Neuronal stem cell (in vitro differentiated cells): Measurements from ENCODE around the gene SFRP2.
A peak's percentile ranks its signal among the peaks of the same experiment; 100 is the strongest.

Experiments
- DNase-seq: peaks from one replicate; pipeline ENCODE4 v3.0.0-alpha.2; 2013; ENCODE audit warnings: low spot score
- H2AFZ ChIP-seq: one replicate; pipeline ENCODE4 v1.6.1; 2013; ENCODE audit warnings: mild to moderate bottlenecking, low read length, inconsistent platforms
- H2AK5ac ChIP-seq: 2 replicates; pipeline ENCODE4 v1.6.1; 2013; ENCODE audit warnings: low read depth, mild to moderate bottlenecking, inconsistent platforms, low read length, moderate library complexity, mixed read lengths
- H2BK120ac ChIP-seq: 2 replicates; pipeline ENCODE4 v1.6.1; 2013; ENCODE audit warnings: low read depth, mild to moderate bottlenecking, inconsistent platforms, low read length, moderate library complexity, mixed read lengths
- H2BK12ac ChIP-seq: one replicate; pipeline ENCODE4 v1.6.1; 2013; ENCODE audit warnings: low read length, inconsistent platforms
- H2BK15ac ChIP-seq: 2 replicates; pipeline ENCODE4 v1.6.1; 2013; ENCODE audit warnings: mild to moderate bottlenecking, low read length, inconsistent platforms, mixed read lengths
- H2BK5ac ChIP-seq: one replicate; pipeline ENCODE4 v1.6.1; 2013; ENCODE audit warnings: inconsistent platforms, mild to moderate bottlenecking, low read length, moderate library complexity
- H3K14ac ChIP-seq: one replicate; pipeline ENCODE4 v1.6.1; 2013; ENCODE audit warnings: low read length, inconsistent platforms
- H3K18ac ChIP-seq: 2 replicates; pipeline ENCODE4 v1.6.1; 2013; ENCODE audit warnings: low read length, inconsistent platforms
- H3K23ac ChIP-seq: 2 replicates; pipeline ENCODE4 v1.6.1; 2013; ENCODE audit warnings: low read depth, mild to moderate bottlenecking, mixed read lengths, low read length, inconsistent platforms; ENCODE audit not compliant: poor library complexity
- H3K27ac ChIP-seq: replicated peaks from 3 replicates; pipeline ENCODE4 v1.5.1; 2013; ENCODE audit warnings: low read length, inconsistent platforms
- H3K27me3 ChIP-seq, 3 experiments: 2 replicates each; pipeline ENCODE4 v1.6.1; 2013; ENCODE audit warnings: low read length in 3 of 3, mild to moderate bottlenecking in 2 of 3, inconsistent platforms in 1 of 3, low read depth in 1 of 3, mixed read lengths in 1 of 3, moderate library complexity in 1 of 3; ENCODE audit not compliant: control insufficient read depth in 3 of 3, insufficient read depth in 3 of 3
- H3K36me3 ChIP-seq, 2 donors: replicated peaks in 1 of 2; 2 replicates each; pipeline ENCODE4 v1.6.1; 2013; ENCODE audit warnings: low read length in 2 of 2; ENCODE audit not compliant: control insufficient read depth in 2 of 2, insufficient read depth in 2 of 2
- H3K4ac ChIP-seq: 2 replicates; pipeline ENCODE4 v1.6.1; 2013; ENCODE audit warnings: inconsistent platforms, mild to moderate bottlenecking, low read length, moderate library complexity
- H3K4me1 ChIP-seq, 2 donors: 1 replicate in 1 of 2; 2 replicates in 1 of 2; pipeline ENCODE4 v1.6.1; 2013; ENCODE audit warnings: low read length in 2 of 2, low read depth in 1 of 2; ENCODE audit not compliant: control insufficient read depth in 2 of 2, insufficient read depth in 1 of 2
- H3K4me2 ChIP-seq: one replicate; pipeline ENCODE4 v1.6.1; 2013; ENCODE audit warnings: mild to moderate bottlenecking, low read length, inconsistent platforms; ENCODE audit not compliant: insufficient read depth, poor library complexity, severe bottlenecking
- H3K4me3 ChIP-seq, 2 donors: 2 replicates each; pipeline ENCODE4 v1.5.1; 2013; ENCODE audit warnings: low read length in 2 of 2, mild to moderate bottlenecking in 2 of 2, inconsistent platforms in 1 of 2, moderate library complexity in 1 of 2
- H3K79me1 ChIP-seq: one replicate; pipeline ENCODE4 v1.6.1; 2013; ENCODE audit warnings: low read depth, mild to moderate bottlenecking, inconsistent platforms, low read length, moderate library complexity
- H3K9ac ChIP-seq: one replicate; pipeline ENCODE4 v1.6.1; 2013; ENCODE audit warnings: mild to moderate bottlenecking, low read depth, low read length, inconsistent platforms; ENCODE audit not compliant: poor library complexity
- H3K9me3 ChIP-seq, 2 donors: replicated peaks in 1 of 2; 2 replicates each; pipeline versions ENCODE3 to v1.6.1; 2013; ENCODE audit warnings: low read length in 2 of 2, mild to moderate bottlenecking in 2 of 2, inconsistent platforms in 1 of 2, low read depth in 1 of 2, mixed read lengths in 1 of 2, moderate library complexity in 1 of 2; ENCODE audit not compliant: control insufficient read depth in 2 of 2, insufficient read depth in 1 of 2
- H4K8ac ChIP-seq: one replicate; pipeline ENCODE4 v1.6.1; 2013; ENCODE audit warnings: low read depth, mild to moderate bottlenecking, inconsistent platforms, low read length, moderate library complexity
- H4K91ac ChIP-seq: one replicate; pipeline ENCODE4 v1.6.1; 2013; ENCODE audit warnings: low read length, low read depth, mild to moderate bottlenecking, inconsistent platforms; ENCODE audit not compliant: poor library complexity
- WGBS, 2 donors: extraction: QIAGEN DNeasy Blood & Tissue Kit; methylation state at CpG; one replicate each; pipeline ENCODE4 v1.1.7; 2013; ENCODE audit warnings: missing lambda C conversion rate in 2 of 2, mixed read lengths in 1 of 2; ENCODE audit not compliant: insufficient read length in 2 of 2, insufficient replicate concordance in 1 of 2; ENCODE audit errors: extremely low coverage in 2 of 2; 5-methylcytosine and 5-hydroxymethylcytosine counted together

Gene SFRP2

GRCh38 chr4:153789741-153790499 is 1.0 kb upstream of the SFRP2 start:
- H3K27me3 ChIP-seq, result no peaks in the 10 kb centered on the region
- H3K36me3 ChIP-seq, result peaks cover 2 to 26% of the 10 kb centered on the region in 2 donors
- no peak overlapping the region for H3K14ac ChIP-seq
- peak overlapping the region; percentile 89 for H3K18ac ChIP-seq
- no peaks in the 10 kb centered on the region for H3K79me1 ChIP-seq
- peak overlapping the region; percentile 85 for H2BK120ac ChIP-seq
- H2BK5ac ChIP-seq, result peak overlapping the region; percentile 79
- H3K23ac ChIP-seq, result no peak overlapping the region
- peak overlapping the region; percentile 90 for H3K4me2 ChIP-seq
- H2AFZ ChIP-seq, result peak overlapping the region; percentile 80
- H4K8ac ChIP-seq, result no peak overlapping the region
- no peak overlapping the region for H4K91ac ChIP-seq
- peaks cover 17 to 21% of the 10 kb centered on the region in 2 donors for H3K4me1 ChIP-seq
- peak overlapping the region; percentile 55 for H3K4ac ChIP-seq
- H3K9me3 ChIP-seq, result peaks cover 0 to 24% of the 10 kb centered on the region in 2 donors
- H3K27ac ChIP-seq, result peak overlapping the region; percentile 97
- H3K4me3 ChIP-seq, result peak overlapping the region; percentile 92 to 97
- H2BK12ac ChIP-seq, result peak overlapping the region; percentile 7
- peak overlapping the region; percentile 16 for H2BK15ac ChIP-seq
- no CpG with 5 or more reads among the region's 28 CpGs for WGBS, 2 donors
- peak; percentile 75 for DNase-seq
- H3K9ac ChIP-seq, result peak overlapping the region; percentile 78
- peak overlapping the region; percentile 68 for H2AK5ac ChIP-seq

- Histone ChIP-seq H2BK15ac (peak overlapping the region; percentile 68), H3K27ac (peak overlapping the region; percentile 80), H3K14ac (peak overlapping the region; percentile 89), H3K4me1 (peaks cover 16 to 23% of the 10 kb centered on the region in 2 donors), H3K4me3 (peak overlapping the region; percentile 94 to 97), H3K9me3 (peaks cover 0 to 16% of the 10 kb centered on the region in 2 donors), H2AFZ (peak overlapping the region; percentile 80), H4K91ac (no peak overlapping the region), H3K4ac (no peak overlapping the region), H3K36me3 (peaks cover 11 to 45% of the 10 kb centered on the region in 2 donors), H3K4me2 (peak overlapping the region; percentile 51), H3K23ac (peak overlapping the region; percentile 86), H2BK120ac (peak overlapping the region; percentile 65), H2AK5ac (peak overlapping the region; percentile 93), H4K8ac (peak overlapping the region; percentile 52), H2BK12ac (peak overlapping the region; percentile 92), H2BK5ac (peak overlapping the region; percentile 96), H3K79me1 (no peaks in the 10 kb centered on the region), H3K27me3 (no peaks in the 10 kb centered on the region), H3K9ac (peak overlapping the region; percentile 100), H3K18ac (peak overlapping the region; percentile 98)
- WGBS, 2 donors, result no CpG with 5 or more reads among the region's 15 CpGs
- DNase-seq, result no peak
Measured at GRCh38 chr4:153788051-153788412, 851 bp downstream of the SFRP2 start.

GRCh38 chr4:153787575-153787974 is 1.3 kb downstream of the SFRP2 start:
- peaks cover 16 to 24% of the 10 kb centered on the region in 2 donors for H3K4me1 ChIP-seq
- H3K4me3 ChIP-seq, result peak overlapping the region; percentile 94 to 97
- no peak overlapping the region for H2AK5ac ChIP-seq
- no CpG with 5 or more reads among the region's 5 CpGs for WGBS, 2 donors
- H4K8ac ChIP-seq, result no peak overlapping the region
- no peak overlapping the region for H3K4ac ChIP-seq
- H3K23ac ChIP-seq, result no peak overlapping the region
- H3K14ac ChIP-seq, result no peak overlapping the region
- no peak overlapping the region for H3K18ac ChIP-seq
- peaks cover 13 to 49% of the 10 kb centered on the region in 2 donors for H3K36me3 ChIP-seq
- no peak overlapping the region for H3K9ac ChIP-seq
- H3K4me2 ChIP-seq, result peak overlapping the region; percentile 38
- no peak overlapping the region for H2BK5ac ChIP-seq
- no peak overlapping the region for H2BK15ac ChIP-seq
- no peaks in the 10 kb centered on the region for H3K79me1 ChIP-seq
- H3K9me3 ChIP-seq, result peaks cover 0 to 11% of the 10 kb centered on the region in 2 donors
- H2AFZ ChIP-seq, result no peak overlapping the region
- no peaks in the 10 kb centered on the region for H3K27me3 ChIP-seq
- H4K91ac ChIP-seq, result no peak overlapping the region
- no peak overlapping the region for H2BK120ac ChIP-seq
- H2BK12ac ChIP-seq, result no peak overlapping the region
- DNase-seq, result no peak
- peak overlapping the region; percentile 80 for H3K27ac ChIP-seq

- peaks cover 15 to 51% of the 10 kb centered on the region in 2 donors for H3K36me3 ChIP-seq
- no peak overlapping the region for H4K8ac ChIP-seq
- no peak overlapping the region for H2BK120ac ChIP-seq
- WGBS, 2 donors, result no CpG with 5 or more reads among the region's 1 CpG
- H3K79me1 ChIP-seq, result no peaks in the 10 kb centered on the region
- no peak overlapping the region for H3K18ac ChIP-seq
- no peak overlapping the region for H3K14ac ChIP-seq
- no peak overlapping the region for H3K4me2 ChIP-seq
- H2BK5ac ChIP-seq, result no peak overlapping the region
- no peak overlapping the region for H3K4ac ChIP-seq
- H3K27me3 ChIP-seq, result no peaks in the 10 kb centered on the region
- H3K9ac ChIP-seq, result no peak overlapping the region
- no peak overlapping the region for H2AK5ac ChIP-seq
- H3K4me3 ChIP-seq, result peak overlapping the region; percentile 94 to 97
- no peak for DNase-seq
- H2BK12ac ChIP-seq, result no peak overlapping the region
- no peak overlapping the region for H2BK15ac ChIP-seq
- H3K4me1 ChIP-seq, result peaks cover 16 to 26% of the 10 kb centered on the region in 2 donors
- peak overlapping the region; percentile 80 for H3K27ac ChIP-seq
- no peak overlapping the region for H3K23ac ChIP-seq
- no peak overlapping the region for H4K91ac ChIP-seq
- no peak overlapping the region for H2AFZ ChIP-seq
- peaks cover 0 to 6% of the 10 kb centered on the region in 2 donors for H3K9me3 ChIP-seq
Measured at GRCh38 chr4:153787061-153787560, 1.8 kb downstream of the SFRP2 start.
